ENCODE results near the gene CSK.
A peak's percentile ranks its signal among the peaks of the same experiment; 100 is the strongest.

The CSK gene

GRCh38 chr15:74842581-74843444 lies 60.9 kb downstream of the CSK start, which contains the start of gene ULK3:
Gene ULK3, minus strand, starts transcription at chr15:74843156. Its CDS starts 51 bp downstream, at chr15:74843105.
- DNase-seq (ENCODE audit: low read depth in 3 of 3, low spot score in 1 of 3): peak; percentile 80 to 91 (median 83)

DNA sequence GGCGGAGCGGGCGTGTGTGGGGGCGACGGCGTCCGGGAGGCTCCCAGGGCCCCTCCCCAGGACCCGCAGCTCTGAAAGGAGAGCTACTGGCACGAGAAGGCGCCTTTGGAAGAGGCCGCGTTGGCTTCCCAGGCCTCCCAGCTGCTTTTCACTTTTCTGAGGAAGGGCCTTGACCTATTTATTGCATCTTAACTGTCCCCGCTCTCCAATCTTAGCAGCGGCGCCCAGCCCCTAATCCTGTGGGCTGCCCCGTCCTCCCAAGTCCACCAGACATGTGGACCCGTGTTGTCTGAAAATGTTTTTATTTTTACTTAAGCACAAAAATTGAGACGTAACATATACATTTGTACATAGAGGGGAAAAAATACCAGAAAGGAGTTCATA lies 61.6 kb downstream of the CSK start:
- no peak for DNase-seq (ENCODE audit: low read depth in 3 of 3, low spot score in 1 of 3)

DNA sequence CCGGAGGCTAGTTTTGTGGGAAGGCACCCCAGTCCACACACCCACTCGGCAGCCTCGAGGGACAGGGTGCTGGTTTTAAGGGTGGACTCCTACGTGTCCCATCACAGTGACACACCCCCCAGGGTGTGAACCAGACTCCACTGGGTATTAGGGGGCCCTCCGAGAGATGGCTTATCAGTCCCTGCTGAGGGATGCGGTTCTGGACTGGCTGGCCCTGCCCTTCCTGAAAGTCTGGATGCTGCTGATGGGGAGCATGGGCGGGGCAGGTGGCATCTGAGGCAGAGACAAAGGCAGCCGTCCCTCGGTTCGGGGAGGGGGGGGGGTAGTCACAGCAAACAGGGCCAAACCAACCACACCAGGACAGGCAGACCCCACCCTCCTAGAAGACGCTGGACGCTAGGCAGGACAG lies 62.0 kb downstream of the CSK start:
- no peak for DNase-seq (ENCODE audit: low read depth in 3 of 3, low spot score in 1 of 3)

DNA sequence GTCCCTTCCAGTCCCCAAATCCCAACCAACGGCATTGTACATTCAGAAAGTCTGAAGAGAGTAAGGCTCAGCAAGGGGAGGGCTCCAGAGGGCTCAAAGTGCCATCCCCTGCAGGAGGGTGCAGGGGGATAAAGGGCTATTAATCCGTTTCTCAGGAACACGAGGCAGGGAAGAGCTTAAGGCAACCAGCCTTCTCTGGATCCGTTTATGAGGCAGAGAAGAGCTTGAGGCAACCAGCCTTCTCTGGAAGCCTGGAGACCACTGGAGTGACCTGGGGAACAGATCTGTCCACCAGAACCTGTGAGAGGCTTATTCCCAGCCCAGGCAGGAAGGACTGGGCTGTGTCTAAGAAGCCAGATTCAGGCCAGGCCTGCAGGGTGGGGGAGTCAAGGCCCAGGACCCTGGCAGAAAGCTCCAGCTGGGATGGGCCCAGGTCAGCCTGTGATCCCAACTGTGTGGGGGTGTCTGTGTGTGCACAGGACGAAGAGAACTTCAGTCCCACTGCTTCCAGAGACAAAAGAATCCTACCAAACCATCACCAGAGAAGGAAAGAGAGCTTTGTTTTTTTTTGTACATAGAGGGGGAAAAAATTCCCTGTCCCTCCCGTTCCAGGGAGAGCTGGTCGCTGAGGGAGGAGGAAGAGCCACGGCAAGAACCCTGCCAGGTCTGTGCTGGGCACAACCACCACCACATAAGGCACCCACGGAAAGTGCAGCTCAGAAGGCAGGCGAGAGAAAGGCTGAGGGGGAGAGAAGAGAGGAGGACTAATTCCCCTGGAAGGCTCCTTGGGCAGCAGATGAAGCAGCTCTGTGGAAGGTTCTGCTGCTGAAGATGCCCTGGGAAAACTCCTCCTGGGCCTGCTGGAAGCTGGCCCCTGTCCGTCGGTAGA lies 62.7 kb downstream of the CSK start:
- DNase-seq (ENCODE audit: low read depth in 3 of 3, low spot score in 1 of 3): no peak

GRCh38 chr15:74845208-74845568 lies 63.3 kb downstream of the CSK start:
- DNase-seq (ENCODE audit: low read depth in 3 of 3, low spot score in 1 of 3): peak; percentile 21 to 26 (median 24)

DNA sequence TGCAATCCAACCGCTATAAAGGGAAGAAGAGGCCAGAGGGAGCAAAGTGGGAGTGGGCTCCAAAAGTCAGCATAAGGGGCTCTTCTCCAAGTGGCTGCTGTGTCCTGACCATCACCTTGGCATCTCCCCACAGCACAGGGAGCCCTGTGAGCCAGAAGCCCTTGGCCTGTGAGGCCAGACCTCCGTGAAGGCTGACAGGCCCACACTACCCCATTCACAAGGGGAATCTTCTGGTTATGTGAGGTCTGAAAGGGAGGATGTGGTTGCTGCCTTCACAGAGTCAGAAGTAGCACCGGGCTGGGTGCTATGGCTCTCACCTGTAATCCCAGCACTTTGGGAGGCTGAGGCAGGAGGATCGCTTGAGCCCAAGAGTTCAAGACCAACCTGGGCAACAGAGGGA lies 63.7 kb downstream of the CSK start:
- no peak for DNase-seq (ENCODE audit: low read depth in 3 of 3, low spot score in 1 of 3)

DNA sequence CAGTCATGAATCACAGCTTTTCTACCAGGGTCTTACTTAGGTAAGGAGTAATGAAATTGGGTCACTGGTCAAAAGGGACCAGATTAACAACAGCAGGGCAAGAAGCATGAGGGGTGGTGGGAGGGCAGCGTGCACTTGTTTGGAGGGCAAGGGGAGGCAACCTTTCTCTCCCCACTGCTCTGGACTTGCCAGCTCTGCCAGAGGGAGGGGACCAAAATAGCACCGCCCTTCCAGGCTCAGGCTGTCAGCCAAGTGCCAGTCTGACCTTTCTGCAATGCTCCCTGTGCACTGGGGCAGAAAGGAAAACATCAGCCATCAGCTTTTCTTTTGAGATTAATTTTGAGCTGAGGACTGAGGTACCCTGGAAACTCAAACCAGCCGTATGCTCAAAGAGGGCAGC lies 65.6 kb downstream of the CSK start:
- no peak for DNase-seq (ENCODE audit: low read depth in 3 of 3, low spot score in 1 of 3)

- no peak for DNase-seq (ENCODE audit: low read depth in 3 of 3, low spot score in 1 of 3)
These were observed 68.5 kb downstream of the CSK start for GRCh38 chr15:74850393-74850792.

GRCh38 chr15:74851960-74852359 lies 70.1 kb downstream of the CSK start:
- DNase-seq (ENCODE audit: low read depth in 3 of 3, low spot score in 1 of 3): no peak

Measured in stimulated activated CD4-positive, alpha-beta T cell treated with anti-CD3 and anti-CD28 coated beads, TNF-alpha, amount 100 ng/mL, for 1 hour (primary cell).